Measurements from ENCODE around the gene STKLD1.

DNA sequence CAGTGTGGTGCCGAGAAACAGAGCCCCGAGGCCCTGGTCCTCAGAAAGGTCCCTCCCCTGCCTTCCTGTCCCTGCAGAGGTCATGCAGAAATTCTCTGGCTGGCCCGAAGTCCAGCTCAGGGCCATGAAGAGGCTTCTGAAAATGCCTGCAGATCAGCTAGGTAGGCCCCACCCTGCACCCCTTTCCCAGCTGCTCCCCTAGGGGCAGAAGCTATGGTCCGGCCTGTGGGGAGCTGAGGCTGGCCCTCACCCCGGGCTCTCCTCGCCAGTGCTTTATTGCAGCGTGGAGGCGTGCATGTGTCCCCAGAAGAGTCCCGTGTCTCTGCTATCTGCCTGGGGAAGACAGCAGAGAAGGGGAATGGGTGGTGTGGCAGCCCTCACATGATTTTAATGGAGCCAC is 21.7 kb downstream of the STKLD1 start:
- no peak for TF ChIP-seq POLR2A (IDR thresholded peaks at IDR 0.05)
- TF ChIP-seq, protein P1, sequence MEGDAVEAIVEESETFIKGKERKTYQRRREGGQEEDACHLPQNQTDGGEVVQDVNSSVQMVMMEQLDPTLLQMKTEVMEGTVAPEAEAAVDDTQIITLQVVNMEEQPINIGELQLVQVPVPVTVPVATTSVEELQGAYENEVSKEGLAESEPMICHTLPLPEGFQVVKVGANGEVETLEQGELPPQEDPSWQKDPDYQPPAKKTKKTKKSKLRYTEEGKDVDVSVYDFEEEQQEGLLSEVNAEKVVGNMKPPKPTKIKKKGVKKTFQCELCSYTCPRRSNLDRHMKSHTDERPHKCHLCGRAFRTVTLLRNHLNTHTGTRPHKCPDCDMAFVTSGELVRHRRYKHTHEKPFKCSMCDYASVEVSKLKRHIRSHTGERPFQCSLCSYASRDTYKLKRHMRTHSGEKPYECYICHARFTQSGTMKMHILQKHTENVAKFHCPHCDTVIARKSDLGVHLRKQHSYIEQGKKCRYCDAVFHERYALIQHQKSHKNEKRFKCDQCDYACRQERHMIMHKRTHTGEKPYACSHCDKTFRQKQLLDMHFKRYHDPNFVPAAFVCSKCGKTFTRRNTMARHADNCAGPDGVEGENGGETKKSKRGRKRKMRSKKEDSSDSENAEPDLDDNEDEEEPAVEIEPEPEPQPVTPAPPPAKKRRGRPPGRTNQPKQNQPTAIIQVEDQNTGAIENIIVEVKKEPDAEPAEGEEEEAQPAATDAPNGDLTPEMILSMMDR (IDR thresholded peaks at IDR 0.05) = no peak
- no peak for TF ChIP-seq EP300 (IDR thresholded peaks at IDR 0.05)

Measured in tibial nerve (tissue), 4 donors.